ENCODE results near the gene DNMT1.

DNA sequence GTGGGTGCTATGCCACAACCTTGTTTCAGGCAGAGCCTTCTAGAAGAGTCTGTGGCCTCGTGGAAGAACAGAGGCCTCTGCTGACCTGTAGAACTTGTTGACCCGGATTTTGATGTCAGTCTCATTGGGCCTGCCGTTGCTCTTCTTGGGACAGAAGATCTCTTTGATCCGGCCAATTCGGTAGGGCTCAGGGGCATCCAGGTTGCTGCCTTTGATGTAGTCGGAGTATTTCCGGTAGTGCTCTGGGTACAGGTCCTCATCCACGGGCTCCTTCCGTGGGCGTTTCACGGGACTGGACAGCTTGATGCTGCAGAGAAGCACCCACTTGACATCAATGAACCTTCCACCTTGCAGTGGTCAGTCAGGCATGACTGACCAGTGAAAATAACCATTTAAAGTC lies 51.1 kb downstream of the DNMT1 start:
- no peak for TF ChIP-seq CTCF (IDR thresholded peaks at IDR 0.05)
- TF ChIP-seq POLR2A (IDR thresholded peaks at IDR 0.05), result no peak

Data from body of pancreas (tissue), 4 donors.